Astrocyte of the cerebellum (primary cell): ENCODE results near the gene UTRN.

Experiments
- DNase-seq: peaks from one replicate; pipeline ENCODE4 v3.0.0-alpha.2; 2011; ENCODE audit warnings: low read depth
- H3K4me3 ChIP-seq: 2 replicates; pipeline ENCODE4 v1.5.1; 2011; ENCODE audit warnings: mild to moderate bottlenecking, low read depth, low read length, moderate library complexity
- in situ Hi-C: cut with HindIII; loops from 2 replicates; pipeline ENCODE4 v1.10.0; 2017; ENCODE audit warnings: low sequenced_read_pairs
- TF ChIP-seq, protein P1 (sequence below): IDR thresholded peaks from 2 replicates; pipeline ENCODE4 v1.5.1; 2012; ENCODE audit warnings: low read length, low read depth, moderate library complexity, mild to moderate bottlenecking; ENCODE audit errors: missing control alignments

UTRN gene

DNA sequence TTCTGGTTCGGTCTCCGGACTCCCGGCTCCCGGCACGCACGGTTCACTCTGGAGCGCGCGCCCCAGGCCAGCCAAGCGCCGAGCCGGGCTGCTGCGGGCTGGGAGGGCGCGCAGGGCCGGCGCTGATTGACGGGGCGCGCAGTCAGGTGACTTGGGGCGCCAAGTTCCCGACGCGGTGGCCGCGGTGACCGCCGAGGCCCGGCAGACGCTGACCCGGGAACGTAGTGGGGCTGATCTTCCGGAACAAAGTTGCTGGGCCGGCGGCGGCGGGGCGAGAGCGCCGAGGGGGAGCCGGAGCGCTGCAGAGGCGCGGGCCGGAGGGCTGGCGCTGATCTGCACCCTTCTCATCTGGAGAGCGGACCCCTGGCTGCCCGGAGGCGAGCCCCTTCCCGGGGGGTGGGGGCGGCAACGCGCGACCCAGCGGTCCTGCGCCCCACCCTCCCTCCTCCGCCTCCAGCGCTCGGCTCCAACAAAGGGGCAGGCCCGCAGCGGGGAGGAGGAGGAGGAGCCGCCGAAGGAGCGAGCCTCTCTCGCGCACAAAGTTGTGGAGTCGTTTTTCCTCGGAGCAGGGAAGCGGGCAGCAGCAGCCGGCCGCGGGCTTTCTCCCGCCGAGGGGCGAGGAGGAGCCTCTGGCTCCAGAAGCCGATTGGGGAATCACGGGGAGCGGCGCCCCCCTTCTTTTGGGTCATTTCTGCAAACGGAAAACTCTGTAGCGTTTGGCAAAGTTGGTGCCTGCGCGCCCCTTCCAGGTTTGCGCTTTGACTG lies at the start of gene UTRN:
TSS of gene UTRN (plus strand) at position 553 of the 765 bp plus-strand sequence. CDS start 6,494 bp downstream, outside the sequence.
- H3K4me3 ChIP-seq = peak within 1 kb of the TSS; percentile 82
- TF ChIP-seq, protein P1, sequence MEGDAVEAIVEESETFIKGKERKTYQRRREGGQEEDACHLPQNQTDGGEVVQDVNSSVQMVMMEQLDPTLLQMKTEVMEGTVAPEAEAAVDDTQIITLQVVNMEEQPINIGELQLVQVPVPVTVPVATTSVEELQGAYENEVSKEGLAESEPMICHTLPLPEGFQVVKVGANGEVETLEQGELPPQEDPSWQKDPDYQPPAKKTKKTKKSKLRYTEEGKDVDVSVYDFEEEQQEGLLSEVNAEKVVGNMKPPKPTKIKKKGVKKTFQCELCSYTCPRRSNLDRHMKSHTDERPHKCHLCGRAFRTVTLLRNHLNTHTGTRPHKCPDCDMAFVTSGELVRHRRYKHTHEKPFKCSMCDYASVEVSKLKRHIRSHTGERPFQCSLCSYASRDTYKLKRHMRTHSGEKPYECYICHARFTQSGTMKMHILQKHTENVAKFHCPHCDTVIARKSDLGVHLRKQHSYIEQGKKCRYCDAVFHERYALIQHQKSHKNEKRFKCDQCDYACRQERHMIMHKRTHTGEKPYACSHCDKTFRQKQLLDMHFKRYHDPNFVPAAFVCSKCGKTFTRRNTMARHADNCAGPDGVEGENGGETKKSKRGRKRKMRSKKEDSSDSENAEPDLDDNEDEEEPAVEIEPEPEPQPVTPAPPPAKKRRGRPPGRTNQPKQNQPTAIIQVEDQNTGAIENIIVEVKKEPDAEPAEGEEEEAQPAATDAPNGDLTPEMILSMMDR = no peak
- in situ Hi-C loops = loop anchor here (5.0 to 25.0 kb wide), 3 partner anchors 52 to 192 kb away; no protein-coding TSS in a partner anchor
- DNase-seq = no peak

DNA sequence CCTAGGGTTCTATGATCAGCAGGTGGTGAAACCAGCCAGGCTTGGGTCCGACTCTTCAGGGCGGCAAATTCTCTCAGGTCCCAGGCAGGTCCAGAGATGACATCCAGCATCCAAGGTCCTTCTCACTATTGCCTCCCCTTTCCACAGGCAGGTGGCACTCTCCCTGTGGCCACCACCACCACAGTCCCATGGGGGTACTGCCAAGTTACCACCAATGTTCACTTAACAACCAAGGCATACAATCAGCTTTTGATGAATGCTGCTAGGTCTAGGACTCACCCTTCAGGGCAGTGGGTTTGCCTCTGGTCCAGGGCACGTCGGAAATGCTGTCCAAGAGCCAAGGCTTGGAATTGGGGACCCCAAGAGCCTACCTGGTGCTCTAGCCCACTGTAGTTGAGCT lies 40.4 kb upstream of the UTRN start:
- in situ Hi-C loops = no loop called here
- DNase-seq = no peak
- TF ChIP-seq, protein P1 = no peak
- no peak overlapping the region for H3K4me3 ChIP-seq

DNA sequence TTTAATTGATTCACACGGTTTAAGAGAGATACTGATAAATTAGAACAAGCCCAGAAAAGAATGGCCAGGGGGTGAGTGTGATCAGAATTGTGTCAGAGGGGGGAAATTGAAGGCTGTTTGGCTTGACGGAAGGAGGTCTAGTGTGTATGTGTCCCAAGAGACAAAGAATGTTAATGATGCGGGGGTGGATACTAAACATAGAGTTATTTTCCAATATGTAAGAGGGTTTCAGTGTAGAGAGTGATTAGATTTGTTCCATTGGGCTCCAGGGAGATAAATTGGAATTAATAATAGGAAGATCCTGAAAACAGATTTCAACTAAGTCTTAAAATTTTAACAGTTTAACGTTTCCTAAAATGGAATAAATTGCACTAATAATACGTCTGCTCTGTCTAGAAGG lies 38.1 kb upstream of the UTRN start:
- H3K4me3 ChIP-seq = no peak overlapping the region
- no peak for DNase-seq
- TF ChIP-seq, protein P1 = no peak
- in situ Hi-C loops = no loop called here

DNA sequence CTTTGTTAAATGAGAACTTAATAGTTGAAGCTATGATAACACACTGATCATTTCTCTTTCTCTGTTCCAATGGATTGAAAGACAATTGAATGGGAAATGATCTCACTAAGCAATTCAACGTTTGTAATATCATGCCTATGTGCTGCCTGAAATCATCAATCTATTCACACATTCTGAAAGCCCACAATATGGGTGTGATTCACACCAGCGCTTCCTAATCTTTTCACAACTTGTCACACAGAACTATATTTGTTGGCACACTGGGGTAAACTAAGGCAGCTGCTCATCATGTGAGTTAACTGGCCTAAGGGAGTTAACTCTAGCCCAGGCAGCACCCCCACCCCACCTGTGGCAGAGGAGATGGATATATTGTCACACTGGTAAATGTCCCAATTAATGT lies 37.1 kb upstream of the UTRN start:
- DNase-seq = no peak
- in situ Hi-C loops = no loop called here
- TF ChIP-seq, protein P1 = no peak
- no peak overlapping the region for H3K4me3 ChIP-seq

DNA sequence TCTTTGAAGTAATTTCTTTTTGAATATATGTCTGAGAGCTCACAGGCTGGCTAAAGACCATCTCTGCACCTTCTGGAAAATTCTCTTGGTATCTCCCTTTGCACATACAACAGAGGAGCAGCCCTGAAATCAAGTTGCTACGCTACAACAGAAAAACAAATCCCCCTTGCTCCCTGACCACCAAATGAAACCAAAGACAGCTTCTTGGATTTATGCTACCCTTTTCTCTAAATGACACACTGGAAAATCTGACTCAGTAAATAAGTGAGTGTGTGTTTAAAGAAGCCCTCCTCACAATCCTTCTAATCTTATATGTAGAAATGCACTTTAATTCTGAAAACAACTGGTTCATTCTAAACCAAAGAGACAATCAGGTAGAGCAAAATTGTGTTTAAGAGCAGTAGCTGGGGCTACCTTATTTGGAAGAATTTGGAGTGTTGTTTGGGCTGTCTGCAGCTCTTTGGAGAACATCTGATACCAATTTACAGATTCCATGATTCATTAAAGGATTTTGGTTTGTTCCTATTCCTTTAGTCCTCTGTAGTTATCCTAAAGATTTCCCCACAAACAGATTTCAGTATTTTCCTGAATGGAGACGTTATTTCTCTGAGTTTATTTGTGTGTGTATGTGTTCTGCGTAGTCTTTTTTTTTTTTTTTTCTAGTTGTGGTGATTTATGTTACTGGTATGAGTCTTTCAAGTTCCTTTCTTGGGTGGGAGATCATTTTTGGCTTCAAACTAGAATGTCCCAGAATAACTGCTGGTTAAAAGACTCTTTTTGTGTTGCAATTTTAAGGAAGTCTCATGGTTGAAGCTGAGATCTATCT lies 36.4 kb upstream of the UTRN start:
- TF ChIP-seq, protein P1 = no peak
- no peak for DNase-seq
- in situ Hi-C loops = no loop called here
- H3K4me3 ChIP-seq = no peak overlapping the region

DNA sequence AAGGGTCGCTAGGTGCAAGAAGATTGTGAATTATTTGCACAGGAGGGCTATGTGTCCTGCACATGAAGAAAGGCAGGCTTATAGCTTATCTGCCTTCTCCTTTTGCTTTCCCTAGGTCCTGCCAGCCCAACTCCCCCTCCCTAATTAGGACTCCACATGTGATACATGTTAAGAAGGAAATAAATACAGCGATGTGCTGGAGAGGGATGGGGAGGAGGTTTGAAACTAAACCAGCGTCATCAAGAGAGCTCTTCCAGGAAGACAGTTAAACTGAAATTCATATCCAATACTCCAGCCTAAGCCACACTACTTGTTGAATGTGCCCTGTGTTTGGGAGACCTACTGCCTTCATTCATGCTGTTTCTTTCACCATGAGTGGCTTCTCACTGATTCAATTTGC lies 34.9 kb upstream of the UTRN start:
- in situ Hi-C loops = no loop called here
- no peak overlapping the region for H3K4me3 ChIP-seq
- no peak for DNase-seq
- TF ChIP-seq, protein P1 = no peak
